8988T (cell line): ENCODE results near the gene PVALEF.

ENCODE experiments used
- DNase-seq: peaks from one replicate; pipeline ENCODE4 v3.0.0; 2011

Gene PVALEF

DNA sequence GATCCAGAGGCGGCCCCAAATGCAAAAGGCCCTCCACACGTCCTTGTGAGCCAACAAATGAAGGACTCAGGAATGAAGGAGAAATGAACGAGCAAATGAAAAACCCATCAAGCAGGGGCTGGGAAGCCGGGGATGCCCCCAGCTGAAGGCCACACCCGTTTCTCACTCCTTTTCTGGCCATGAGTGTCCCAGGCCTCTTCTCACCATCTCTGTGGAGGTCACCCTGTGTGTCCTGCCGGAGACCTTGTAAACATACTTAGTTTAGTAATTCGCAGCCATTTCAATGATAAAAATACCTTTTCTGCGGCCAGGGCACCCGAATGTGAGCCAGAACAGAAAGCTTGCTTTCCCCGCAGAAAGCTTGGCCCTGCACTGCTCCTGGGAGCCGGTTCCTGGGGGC is 21.8 kb downstream of the PVALEF start:
- DNase-seq, result no peak

DNA sequence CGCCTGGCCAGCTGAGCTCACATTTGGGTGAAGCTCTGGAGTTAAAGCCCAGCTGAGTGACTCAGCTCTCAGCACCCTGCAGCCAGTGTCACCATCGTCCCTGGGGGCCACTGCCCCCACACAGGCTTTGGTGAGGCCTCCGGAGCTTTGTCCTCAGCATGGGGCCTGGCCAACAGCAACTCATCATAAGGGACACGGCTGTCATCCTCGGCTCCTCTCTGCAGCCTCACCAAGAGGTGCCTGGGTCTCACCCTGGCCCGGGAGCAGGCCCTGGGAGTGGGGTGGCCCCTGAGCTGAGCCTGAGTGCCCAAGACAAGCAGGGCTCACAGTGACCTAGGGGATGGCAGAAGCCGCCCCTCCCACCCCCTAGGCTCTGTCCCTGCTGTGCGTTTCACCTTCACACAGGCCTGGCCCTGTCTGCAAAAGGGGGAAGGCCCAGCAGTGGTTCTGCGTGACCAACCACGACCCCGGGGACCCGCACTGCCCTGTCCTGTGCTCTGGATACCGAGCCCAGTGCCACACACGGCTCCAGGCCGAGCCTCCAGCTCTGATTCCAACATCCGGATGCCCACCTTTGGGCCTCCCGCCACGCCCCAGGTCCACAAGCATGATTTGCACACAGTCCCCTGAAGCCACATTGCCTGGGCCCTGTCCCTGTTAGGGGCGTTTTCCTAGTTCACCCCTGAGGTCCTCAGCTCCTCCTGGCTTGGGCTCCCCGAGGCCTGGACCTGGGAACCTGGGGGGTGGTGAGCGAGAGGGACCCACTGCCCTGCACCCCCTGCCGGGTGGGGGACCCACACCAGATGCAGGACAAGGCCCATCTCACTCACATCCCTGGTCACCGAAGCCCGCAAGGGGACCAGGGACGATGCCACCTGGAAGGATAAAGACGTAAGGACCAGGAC is 22.5 kb downstream of the PVALEF start:
- no peak for DNase-seq

DNA sequence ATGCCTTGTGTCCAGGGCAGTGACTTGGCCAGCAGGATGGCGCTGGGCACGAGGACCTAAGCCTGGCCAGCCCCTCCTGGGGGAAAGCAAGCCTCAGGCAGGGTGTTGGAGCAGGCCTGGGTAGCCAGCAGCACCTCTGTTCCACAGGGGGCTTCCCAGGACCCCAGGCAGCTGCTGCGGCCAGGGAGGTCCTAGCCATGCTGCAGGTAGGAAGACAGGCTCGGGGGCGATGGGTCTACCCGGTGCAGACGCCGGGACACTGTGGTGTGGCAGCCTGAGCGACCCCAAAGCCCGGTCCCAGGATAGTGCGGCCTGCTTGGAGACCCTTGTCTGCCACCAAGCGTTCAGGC is 23.2 kb downstream of the PVALEF start:
- no peak for DNase-seq

DNA sequence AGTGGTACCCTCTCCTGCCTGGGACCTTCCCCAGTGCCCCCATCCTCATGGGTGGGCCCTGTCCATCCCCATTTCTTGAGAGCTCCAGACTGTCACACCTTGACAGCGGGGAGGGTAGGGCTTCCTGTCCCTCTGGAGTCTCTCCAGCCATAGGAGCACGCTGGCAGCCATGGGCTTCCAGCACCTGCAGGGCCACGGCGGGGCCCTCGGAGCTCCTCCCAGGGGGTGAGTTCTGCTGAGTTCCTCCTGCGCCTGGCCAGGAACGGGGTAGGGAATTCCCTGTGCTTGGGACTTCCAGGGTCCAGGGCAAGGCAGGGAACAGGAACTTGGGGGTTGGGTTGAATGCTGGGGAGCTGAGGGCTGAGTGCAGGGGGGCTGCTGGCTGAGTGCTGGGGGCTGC is 23.7 kb downstream of the PVALEF start:
- DNase-seq, result no peak

DNA sequence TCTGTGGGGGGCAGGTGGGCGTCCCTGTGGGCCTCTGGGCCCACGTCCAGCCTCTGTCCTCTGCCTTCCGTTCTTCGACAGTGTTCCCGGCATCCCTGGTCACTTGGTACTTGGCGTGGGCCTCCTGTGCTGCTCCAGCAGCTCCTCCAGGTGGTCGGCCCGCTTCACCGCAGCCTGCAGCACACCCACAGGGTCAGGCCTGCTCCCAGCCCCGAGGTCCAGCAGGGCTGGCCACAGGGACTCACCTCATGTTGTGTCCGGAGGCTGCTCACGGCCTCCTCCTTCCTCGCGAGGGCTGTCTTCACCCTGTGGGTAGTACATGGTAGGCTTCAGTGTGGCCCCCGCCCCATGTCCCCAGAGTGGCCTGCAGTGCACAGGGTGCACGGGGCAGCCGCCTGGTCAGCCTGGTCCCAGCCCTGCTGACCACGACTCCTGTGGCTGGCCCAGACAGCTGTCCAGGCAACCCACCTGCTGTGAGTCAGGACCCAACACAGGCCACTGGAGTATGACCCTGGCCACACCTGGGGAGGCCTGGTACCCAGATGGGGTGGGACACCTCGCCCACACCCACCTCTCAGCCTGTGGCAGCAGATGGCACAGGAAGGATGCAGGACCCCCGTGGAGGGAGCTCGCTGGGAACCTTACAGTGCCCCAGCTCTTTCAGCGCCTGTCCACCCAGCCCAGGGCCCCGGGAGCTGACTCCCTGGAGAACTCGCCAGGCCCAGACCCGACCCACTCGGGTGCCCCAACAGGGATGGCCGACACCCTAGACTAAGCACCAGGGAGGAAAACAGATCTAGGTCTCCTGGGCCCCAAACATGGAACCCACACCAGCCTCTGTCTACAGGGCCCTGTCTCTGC is 24.6 kb downstream of the PVALEF start:
- peak; percentile 81 for DNase-seq

DNA sequence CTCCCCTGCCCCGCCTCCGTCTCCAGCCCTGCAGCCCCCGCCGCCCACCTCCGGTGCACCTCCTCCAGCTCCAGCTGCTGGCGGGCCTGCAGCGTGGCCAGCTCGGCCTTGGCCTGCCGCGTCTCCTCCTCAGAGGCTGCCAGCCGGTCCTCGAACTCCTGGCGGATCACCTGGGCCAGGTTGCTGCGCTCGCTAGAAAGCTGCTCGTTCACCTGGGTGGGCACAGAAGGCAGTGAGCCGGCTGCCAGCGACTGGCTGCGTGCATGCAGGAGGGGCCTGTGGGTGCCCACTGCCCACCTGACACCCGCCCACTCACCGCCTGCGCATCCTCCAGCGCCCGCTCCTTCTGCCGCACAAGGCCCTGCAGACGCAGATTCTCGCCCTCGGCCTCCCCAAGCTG is 25.3 kb downstream of the PVALEF start:
- no peak for DNase-seq

DNA sequence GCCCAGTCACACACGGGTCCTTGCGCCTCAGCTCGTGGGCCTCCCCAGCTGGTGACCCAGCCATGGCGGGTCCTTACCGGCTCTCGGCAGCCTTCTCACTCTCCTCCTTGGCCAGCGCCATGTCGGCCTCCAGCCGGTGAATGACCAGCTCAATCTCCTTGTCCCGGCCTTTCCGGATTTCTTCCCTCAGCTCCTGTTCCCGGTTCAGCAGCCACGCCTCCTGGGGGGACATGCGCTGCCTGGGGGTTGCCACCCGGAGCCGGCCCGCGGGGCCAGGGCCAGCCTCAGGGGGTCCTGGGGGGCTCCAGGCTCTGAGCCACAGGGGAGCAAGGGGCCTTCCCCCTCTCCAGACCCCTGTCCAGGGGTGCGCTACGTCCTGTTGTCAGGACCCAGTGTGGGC is 25.8 kb downstream of the PVALEF start:
- no peak for DNase-seq

DNA sequence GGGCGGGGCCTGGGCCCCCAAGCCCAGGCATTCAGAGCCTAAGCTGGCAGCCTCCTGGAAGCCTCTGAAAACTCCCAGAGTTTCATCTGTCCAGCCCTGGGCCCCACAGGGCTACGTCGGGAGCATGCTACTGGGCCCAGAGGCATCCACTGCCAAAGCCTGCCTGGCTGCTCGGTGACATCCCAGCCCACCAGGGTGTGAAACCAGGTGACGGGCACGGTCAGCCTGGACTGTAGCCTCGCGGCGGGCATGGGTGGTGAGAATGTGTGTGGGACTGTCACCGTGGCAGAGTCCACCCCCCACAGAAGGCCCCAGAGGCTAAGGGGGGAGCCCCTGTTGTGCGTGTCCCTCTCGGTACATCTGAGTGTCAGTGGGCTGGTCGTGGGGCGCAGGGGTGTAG is 26.3 kb downstream of the PVALEF start:
- DNase-seq, result no peak

DNA sequence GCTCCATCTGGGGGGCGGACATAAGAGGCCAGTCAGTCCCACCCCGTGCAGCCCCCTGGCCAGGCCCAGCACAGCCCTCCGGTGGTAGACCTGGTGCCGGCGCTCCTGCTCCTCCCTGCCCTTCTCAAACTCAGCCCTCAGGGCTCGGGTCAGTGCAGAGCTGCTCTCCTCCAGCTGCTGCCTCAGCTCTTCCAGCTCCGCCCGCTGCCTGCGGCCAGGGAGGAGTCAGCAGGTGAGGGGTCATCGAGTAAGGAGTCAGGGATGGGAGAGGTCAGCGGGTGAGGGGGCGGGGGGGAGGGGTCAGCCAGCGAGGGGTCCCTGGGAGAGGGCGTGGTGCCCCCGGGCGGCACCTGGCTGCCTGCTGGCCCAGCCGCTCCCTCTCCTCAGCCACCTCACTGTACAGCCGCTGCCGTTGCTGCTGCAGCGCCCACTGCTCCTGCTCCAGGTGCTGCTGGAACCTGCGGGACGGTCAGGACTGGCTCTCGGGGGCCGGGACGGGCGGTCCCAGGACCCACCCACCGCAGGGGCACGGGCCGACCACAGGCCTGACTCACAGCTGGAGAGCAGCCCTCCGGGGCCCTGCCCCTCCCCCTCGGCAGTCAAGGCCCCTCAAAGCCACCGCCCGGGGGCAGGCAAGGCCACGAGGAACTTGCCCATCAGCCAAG is 27.2 kb downstream of the PVALEF start:
- no peak for DNase-seq

DNA sequence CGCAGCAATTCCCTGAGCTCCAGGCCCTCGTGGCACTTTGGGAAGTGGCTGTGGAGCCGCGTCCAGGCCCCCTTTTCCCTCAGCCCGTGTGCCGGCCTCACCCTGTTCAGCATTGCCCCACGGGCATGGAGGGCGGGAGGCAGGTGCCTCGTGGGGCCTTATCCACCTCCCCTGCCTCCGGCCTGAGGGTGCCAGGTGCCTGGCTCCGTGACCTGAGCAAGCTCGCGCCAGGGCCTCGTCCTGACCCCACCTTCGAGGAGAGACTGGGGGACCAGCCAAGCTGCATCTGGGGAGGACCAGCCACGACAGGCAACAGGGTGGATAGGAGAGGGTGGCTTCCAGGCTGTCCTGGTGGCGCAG is 27.7 kb downstream of the PVALEF start:
- no peak for DNase-seq

DNA sequence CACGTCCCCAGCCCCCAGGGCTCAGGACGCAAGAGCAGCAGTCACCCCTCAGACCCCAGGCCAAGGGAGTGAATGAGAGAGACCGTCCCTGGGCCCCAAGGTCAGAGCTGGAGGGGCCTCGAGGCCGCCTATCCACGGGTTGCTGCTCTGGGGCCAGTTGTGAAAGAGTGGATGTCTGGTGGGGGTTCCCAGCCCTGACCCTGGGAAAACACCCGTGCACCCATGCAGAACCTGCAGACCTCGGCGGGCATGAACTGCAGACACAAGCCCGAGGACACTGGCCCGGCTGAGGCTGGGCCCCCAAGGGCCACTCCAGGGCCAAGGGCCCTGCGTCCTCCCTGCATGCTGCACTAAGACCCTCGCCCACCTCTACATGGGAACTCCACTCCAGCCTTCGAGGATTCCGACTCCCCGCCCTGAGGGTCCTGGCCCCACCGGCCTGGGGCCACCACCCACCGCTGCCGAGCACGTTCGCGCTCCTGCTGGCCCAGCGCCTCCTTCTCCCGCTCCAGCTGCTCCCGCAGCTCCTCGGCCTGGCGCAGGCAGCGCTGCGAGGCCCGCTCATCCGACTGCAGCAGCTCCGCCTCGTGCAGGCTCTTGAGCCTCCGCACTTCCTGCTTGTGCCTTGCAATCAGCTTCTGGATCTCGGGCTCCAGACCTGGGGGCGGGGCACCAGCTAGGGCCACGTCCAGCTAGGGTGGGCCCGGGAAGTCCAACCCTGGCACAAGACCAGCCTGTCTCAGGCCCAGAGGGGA is 28.3 kb downstream of the PVALEF start:
- no peak for DNase-seq

DNA sequence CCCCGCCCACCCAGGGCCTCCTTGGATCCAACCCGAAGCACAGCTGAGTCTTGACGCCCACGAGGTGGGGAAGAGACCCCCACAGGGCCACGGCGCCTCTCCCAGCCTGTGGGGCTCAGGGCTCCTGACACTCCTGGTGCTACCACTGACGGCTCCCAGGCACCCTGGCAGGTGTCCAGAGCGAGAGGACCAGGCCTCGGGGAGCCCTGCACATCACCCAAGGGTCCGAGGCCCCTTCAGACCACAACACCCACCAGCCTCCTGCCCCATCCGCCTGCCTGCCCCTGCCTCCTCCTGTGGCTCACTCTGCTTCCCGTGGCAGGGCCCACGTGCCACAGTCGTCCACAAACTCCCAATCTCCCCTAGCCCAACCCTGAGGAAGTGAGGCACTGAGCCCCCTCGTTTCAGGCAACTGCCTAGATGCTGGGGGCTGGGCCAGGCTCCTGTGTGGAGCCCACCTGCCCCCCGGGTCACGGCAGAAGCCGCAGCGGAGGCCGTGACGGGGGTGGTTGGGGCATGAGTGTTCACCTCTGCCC is 29.0 kb downstream of the PVALEF start:
- DNase-seq, result no peak

DNA sequence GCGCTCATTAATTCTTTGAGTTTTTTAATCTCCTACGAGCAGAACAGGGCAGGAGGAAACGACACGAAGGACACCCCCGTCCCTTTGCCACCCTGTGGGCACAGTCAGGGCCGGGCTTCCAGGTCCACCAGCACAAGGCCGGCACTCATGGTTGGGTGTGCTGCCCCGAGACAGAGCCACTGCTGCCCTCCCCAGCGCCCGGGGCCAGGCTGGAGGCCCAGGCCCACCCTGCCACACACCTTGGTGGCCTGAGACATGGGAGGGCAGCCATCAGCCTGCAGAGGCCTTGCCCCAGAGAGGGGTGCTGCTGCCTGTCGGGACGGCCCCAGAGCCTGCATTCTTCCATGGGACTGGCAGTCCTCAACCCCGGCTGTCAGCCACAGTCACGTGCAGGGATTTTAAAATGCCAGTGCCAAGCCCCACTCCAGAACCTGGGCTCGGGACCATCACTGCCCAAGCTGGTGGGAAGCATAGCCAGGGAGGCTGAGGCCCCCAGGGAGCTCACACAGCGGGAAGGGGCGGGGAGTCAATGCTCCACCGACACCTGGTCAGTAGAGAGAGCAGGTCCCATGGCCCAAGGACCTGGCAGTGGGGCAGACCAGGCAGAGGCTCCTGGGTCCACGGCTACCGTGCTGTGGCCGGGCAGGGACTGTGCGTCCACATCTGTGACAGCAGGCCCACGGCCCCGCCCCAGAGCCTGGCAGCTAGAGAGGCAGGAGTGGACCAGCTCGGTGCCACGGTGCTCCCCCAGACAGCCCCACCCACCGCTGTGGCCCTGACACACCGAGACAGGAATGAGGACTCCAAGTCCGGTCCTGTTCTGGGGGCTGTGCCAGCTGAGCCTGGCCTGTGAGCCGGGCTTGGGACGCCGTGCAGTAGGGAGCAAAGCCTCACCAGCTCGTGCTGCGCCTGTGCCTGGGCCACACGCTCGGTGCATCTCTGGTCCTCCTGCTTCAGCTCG is 29.9 kb downstream of the PVALEF start:
- DNase-seq, result no peak

DNA sequence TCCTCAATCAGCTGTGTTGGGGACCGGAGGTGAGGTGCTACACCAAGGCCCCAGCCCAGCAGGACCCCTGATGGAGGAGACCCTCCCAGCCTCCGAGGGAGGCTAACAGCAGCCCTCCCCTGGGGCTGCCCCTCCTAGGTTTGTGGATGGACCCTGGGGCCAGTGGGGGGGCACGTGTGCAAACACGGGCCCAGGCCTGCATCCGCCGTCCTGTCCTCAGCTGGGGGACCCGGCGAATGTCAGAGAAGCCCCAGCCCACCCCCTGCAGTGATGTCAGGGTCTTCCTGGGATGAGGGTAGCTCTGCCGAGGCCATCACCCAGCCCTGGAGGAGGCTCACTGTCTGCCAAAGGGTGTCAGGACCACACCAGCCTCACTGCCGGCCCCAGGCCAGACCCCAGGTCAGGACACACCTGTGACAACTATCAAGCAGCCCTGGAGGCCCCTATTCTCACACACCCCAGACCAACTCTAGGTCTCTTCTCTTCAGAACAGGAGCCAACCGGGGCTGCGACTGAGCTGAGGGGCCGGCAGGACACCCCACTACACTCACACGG is 30.7 kb downstream of the PVALEF start:
- no peak for DNase-seq

DNA sequence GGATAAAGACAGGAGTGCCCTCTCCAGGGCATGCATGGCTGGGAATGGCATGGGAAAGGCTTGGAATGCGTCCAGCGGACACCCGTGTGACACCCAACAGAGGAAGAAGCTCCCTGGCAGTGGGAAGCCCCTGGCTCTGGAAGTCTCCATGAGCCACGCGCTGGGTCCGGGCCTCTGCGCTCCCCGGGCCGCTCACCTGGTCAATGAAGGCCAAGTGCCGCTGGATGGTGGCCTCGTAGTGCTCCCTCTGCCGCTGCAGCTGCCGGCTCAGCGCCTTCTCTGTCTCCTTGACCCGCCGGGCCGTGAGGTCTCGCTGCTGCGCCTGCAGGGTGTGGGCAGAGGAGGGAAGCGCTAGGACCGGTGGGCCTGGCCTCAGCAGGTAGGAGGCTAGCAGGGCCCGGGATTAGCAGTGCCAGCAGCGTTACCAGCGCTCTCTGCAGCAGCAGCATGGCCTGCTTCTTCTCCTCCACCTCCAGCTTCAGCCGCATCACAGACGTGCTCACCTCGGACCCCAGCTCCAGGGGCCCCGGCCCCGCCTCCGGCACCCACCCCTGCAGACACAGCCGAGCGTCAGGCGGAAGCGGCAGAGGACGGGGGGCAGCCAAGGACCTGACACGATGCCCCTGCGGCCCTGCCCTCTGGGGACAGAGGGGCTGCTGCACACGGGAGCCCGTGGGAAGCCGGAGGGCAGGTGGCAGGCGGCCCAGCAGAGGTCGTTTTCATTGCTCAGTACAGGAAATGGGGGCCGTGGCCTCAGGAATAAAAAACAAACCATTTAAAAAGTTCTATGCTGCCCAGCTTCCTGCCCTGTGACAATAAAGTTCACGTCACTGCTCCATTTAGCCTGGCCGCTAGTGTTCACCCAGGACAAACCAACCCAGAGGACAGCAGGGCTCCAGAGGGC is 31.4 kb downstream of the PVALEF start:
- no peak for DNase-seq

DNA sequence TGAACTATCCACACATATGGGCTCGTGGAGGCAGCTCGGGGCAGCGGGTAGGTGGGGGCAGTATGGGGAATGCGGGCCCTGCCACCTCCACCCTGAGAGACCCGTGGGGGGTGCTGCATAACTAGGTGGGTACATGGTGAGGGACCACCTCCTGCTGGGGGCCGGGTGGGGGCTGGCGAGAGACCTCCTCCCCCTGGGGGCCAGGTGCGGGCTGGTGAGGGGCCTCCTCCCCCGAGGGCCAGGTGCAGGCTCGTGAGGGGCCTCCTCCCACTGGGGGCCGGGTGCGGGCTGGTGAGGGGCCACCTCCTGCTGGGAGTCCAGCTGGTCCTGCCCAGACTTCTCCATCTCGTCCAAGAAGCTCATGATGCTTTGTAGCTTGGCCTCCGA is 32.1 kb downstream of the PVALEF start:
- no peak for DNase-seq

DNA sequence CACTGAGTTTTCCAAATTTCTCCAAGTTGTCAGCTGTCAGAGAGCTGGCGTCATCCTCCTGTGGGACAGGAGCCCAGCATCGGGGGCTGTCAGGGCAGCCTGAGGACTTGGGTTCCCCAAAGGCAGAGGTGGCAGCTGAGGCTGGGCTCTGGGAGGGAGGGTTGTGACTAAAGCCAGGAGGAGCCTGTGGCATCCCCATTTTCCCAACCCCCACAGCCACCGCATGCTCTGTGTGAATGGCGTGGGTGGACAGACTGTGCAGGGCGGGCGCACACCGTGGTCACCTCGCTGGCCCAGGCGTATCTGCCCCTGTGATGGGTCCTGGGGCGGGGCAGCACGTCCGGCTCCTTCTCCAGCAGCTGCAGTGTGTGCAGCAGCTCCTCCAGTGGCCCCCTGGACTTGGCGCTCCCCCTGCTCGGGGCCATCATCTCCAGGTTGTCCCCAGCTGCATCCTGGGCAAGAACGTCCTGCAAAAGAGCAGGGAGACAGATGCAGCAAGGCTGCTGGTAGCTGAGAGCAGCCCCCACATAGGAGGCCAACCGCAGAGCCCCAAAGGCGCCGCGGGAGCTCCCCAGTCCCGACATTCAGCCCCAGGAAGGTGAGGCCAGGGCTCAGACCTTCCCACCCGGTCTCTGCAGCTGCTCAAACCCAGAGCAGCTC is 32.7 kb downstream of the PVALEF start:
- no peak for DNase-seq

DNA sequence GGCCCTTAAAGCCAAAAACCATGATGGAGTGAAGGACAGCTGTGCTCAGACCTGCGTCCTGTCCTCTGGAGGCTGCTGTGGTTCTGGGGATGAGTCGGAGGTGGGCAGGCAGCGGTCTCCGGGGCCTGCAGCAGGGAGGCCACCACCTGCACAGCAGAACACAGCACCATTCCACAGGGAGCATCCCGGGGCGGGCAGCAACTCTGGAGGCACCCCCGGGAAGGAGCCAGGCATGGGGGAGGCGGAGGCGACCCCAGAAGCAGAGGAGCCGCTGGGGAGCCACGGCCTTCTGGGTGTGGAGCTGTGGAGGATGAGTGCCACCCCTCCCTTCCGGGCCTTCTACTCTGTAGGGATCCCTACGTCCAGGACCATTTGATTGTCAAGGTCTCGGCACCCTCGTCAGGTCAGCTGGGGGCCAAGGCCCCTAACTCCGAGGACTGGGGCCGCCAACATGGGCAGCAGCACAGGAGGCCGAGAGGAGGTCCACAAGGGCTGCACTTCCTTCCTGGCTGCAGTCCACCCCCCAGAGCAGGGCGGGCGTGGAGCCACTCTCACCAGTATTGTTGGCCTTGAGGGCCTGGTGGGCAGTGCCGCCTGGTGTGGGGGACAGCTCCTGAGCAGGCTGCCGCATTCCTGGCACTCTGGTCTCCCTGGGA is 33.6 kb downstream of the PVALEF start:
- DNase-seq, result no peak

DNA sequence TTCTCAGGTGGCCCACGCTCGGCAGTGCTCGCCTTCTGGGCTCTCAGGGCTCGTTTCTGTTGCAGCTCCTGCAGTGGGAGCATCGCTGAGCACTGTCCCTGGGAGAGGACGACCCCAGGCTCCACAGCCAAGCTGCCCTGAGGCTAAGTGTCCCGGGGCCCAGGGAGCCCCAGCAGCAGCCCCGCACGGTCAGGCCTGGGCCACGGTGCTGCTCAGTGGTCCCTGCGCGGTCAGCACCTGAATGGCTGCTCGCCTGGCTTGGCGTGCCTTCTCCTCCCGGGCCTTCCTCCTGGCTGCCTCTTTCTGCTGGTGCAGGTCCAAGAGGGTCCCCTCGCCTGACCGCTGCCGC is 34.1 kb downstream of the PVALEF start:
- DNase-seq, result no peak
